Stromal cell of bone marrow (primary cell): ENCODE results near the gene CACNG7.
"Not testable (repeated sequence)": the region's sequence is repeated elsewhere in the genome, so short reads cannot be mapped to it uniquely, and the experiment has no call there.

Experiments
- DNase-seq: peaks from one replicate; pipeline ENCODE4 v3.0.0-alpha.2; 2012; ENCODE audit warnings: low read depth

CACNG7 gene

GRCh38 chr19:53906211-53907192 is 2.6 kb upstream of the CACNG7 start:
- DNase-seq: no peak

- DNase-seq: no peak
These were observed 1.9 kb upstream of the CACNG7 start for GRCh38 chr19:53907193-53907581.

DNA sequence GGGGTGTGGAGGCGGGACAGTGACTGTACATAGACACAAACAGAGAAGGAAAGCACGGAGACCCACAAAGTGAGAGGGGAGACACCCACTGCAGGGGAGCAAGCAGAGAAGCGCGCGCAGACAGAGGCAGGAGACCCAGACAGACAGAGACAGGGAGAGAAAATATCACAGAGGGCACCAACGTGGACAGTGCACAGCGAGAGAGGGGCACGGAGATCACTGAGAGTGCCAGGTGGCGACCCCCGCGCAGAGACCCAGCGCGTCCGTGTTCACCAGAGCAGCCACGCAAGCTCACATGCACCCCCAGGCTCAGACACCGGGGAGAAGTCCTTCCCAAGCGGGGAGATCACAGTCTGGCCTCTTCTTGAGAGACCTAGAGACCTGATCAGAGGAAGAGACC is 1.4 kb upstream of the CACNG7 start:
- DNase-seq: no peak

GRCh38 chr19:53908106-53908934 is 758 bp upstream of the CACNG7 start:
- peak; percentile 6 for DNase-seq

DNA sequence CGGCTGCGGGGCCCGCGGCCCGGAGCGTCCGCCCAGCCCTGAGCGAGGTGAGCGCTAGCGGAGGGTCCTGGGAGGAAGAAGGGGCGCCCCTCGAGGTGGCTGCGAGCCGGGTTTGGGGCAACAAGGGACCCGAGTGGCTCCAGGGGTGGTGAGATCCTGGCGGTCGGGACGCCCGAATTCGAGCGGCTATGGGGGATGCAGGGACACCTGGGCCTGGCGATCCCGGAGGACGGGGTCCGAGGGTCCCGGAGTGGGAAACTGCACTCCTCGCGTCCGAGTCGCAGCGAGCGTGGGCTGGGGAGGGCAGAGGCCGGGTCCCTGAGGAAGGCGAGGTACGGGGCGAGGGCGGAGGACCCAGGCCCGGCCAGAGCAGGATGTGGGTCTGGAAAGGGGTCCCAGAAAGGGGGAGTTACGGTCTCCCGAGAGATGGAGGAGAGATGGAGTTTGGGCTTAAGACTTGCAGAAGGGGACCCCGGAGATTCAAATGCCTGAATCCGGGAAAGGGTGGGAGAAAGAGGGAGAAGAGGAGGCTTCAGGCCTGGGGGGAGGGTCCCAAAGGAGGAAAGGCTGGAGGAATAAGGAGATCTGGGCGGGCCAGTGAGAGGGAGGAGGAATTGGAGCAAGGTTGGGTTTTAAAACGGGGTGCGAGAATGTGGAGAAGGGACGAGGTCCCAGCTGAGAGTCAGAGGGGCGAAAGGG is 542 bp downstream of the CACNG7 start:
- DNase-seq: no peak

DNA sequence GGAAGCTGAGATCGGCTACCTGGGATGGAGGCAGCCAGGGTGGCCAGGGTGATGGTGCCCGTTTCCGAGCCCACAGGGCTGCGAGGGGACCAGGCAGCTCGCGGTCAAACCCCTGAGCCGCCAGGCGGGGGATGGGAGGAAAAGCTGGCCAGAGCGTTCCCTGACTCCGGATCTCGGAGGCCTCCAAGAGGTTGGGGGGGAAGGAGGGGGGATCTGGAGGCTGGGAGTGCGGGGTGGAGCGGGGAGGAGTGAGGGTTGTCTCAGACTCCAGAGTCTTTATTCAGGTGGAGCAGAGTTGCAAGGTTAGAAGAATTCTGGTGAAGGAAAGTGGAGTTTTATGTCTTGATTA is 1.1 kb downstream of the CACNG7 start:
- no peak for DNase-seq

DNA sequence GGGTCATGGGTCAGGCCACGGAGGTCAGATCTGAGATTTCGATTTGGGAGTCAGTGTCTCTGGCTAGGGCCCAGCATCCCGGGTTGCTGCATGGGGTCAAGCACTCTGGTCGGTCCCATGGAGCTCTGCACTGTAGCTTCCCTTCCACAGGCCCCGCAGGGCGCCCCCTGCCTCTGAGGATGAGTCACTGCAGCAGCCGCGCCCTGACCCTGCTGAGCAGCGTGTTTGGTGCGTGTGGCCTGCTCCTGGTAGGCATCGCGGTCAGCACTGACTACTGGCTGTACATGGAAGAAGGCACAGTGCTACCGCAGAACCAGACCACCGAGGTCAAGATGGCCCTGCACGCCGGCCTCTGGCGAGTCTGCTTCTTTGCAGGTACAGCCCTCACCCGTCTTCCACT is 3.6 kb downstream of the CACNG7 start:
- DNase-seq: no peak

DNA sequence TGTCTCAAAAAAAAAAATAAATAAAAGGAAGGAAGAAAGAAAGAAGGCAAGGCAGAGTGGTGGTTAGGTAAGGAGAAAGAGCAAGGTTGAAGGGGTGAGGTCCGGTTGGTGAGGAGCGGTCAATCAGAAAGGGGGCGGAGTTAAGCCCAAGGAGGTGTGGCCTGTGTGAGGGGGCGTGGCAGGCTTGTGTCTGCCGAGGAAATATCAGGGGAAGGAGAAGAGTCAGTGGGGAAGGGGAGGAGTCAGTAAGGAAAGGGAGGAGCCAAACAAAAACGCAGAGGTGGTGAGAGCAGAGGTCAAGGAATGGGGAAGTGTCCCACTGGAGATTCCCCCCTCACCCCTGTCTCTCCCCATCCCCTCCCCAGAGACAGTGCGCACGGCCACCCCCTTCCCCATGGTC is 5.9 kb downstream of the CACNG7 start:
- DNase-seq: no peak

DNA sequence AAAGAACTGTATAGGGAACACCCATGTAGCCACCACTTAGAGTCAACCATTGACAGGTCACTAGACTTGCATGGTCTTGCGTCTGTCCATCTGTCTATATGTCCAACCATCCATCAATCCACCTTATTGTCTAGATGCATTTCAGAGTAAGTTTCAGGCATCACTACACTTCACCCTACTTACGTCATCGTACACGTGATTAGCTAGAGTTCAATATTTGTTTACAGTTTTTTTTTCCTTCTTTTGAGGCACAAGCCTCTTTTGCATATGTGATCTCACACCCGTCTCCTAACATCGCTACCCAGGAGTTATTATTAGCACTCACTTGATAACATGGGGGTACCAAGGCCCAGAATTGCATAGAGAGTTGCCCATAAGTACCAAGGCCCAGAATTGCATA is 6.9 kb downstream of the CACNG7 start:
- DNase-seq: no peak

GRCh38 chr19:53917356-53917755 is 8.3 kb downstream of the CACNG7 start:
- DNase-seq: no peak

GRCh38 chr19:53927739-53928138 is 18.7 kb downstream of the CACNG7 start:
- peak; percentile 23 for DNase-seq

GRCh38 chr19:53936029-53936428 is 27.0 kb downstream of the CACNG7 start:
- no peak for DNase-seq

DNA sequence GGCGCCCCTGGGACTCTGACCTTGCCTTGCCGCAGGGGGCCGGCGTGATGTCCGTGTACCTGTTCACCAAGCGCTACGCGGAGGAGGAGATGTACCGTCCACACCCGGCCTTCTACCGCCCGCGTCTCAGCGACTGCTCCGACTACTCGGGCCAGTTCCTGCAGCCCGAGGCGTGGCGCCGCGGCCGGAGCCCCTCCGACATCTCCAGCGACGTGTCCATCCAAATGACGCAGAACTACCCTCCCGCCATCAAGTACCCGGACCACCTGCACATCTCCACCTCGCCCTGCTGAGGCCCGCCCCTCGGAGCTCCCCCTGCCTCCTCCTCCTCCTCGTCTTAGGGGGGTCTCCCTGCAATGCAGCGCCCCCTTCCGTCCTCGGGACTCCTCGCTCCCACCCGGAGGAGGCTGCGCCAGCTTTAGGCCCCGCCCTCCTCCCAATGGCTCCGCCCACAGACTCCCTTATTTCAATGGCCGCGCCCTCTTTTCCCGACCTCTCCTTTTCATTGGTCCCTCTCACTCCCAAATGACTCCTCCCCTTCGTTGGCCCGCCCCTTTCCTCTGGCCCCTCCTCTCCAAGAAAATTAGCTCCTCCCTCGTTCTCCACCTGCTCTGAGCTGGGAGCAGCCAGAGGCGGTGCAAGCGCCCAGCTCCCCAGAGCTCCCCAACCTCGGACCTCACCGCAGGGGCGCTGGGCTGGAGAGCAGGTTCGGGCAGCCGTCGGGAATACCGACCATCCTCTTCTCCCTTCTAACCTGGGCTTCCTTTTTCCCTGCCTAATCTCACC is 33.1 kb downstream of the CACNG7 start:
- no peak for DNase-seq

DNA sequence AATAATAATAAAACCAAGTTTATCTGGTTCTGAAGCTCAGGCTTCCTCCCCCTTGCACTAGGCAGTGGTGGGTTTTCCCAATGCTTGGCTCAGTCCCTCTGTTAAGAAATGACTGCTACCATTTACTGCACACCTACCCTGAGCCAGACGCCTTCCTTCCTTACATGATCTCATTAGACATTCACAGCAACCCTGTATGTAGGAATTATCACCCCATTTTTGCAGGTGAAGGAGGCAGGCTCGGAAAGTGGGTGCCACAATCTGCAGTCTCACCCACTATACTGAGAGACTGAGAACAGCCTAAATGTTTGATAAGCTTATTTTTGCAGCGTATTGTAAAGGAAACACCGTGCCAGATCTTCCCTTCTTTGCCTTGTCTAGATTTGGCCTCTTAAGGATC is 35.3 kb downstream of the CACNG7 start:
- no peak for DNase-seq

DNA sequence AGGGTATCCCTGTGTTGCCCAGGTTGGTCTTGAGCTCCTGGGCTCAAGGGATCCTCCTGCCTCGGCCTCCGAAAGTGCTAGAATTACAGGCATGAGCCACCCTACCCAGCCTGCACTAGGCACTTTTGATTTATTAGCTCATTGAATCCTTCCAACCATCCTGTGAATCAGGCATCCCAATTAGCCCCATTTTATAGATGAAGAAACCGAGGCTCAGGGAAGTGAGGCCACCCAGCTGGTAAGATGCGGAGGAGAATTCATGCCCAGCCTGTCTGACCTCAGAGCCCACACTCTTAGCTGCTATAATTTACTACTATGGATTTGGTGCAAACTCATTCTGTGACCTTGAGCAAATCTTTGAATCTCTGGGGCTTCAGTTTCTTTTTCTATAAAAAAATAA is 35.9 kb downstream of the CACNG7 start:
- DNase-seq: no peak

- no peak for DNase-seq
These were observed 36.4 kb downstream of the CACNG7 start for GRCh38 chr19:53945441-53945840.

- no peak for DNase-seq
These were observed 36.9 kb downstream of the CACNG7 start for GRCh38 chr19:53945998-53946397.

DNA sequence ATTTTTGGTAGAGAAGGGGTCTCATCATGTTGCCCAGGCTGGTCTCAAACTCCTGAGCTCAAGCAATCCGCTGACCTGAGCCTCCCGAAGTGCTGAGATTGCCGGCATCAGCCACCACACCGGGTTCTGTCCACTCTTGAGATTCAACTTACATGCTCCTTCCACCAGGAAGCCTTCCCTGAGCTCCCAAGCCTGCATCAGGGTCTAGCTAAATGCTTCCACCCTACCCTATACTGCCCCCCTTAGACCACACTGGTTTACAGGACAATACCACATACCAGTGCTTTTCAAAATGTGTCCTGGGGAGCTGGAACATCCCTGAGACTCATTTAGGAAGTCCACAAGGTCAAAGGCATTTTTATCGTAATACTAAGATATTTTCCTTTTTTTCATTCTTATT is 38.5 kb downstream of the CACNG7 start:
- DNase-seq: no peak

GRCh38 chr19:53948611-53949010 is 39.5 kb downstream of the CACNG7 start:
- not testable (repeated sequence) for DNase-seq

DNA sequence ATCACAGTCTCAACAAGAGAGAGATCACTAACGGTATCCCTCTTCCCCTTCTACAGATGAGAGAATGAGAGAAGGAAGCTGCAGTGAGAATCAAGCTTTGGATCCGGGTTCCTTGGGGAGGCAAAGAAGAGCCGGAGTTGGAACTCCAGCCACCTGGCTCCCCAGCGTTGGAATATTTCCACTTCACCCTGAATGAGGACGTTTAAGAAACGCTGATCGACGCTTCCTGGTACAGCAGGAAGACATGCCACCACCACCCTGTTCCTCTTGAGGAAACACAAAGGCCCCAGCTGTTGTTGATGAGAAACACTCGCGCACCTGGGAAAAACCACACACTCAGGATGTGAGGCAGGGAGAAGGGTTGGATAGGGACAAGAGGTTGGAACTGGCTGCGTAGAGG is 42.4 kb downstream of the CACNG7 start:
- DNase-seq: no peak

DNA sequence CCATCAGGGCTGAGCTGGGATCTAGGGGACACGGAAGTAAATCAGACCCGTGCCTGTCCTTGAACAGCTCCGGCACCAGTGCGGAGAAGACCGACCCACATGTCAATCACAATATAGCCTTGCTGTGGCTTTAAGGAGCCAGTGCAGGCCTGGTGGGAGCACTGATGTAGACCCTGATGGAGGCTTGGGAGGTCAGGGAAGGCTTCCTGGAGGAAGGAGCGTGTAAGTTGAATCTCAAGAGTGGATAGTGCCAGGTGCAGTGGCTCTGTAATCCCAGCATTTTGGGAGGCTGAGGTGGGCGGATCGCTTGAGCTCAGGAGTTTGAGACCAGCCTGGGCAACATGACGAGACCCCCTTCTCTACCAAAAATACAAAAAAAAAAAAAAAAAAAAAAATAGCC is 42.9 kb downstream of the CACNG7 start:
- DNase-seq: no peak

DNA sequence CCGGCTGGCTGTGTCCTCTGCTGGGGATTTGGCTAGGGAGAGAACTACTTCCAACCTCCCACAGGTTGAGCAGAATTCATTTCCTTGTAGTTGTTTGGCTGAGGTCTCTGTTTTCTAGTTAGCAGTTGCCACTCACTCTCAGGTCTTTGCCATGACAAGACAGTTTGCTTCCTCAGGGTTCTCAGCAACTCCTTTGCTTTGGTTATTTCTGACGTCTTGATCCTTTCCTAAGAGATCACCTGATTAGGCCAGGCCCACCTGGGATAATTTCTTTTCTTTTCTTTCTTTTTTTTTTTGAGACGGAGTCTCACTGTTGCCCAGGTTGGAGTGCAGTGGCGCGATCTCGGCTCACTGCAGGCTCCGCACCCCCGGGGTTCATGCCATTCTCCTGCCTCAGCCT is 44.3 kb downstream of the CACNG7 start:
- DNase-seq: no peak
